Transverse colon (tissue), 3 donors: ENCODE data around the gene CDH12.

Experiments used
- CTCF ChIP-seq, 5 experiments: fragments of 200-600 bp in 3 of 5; fragments of 450-650 bp in 2 of 5; sonication (generic) in 3 of 5; IDR thresholded peaks; 1 replicate in 2 of 5; 2 replicates in 3 of 5; pipeline ENCODE4 v1.5.1; 2016 to 2017; ENCODE audit warnings: antibody characterized with exemption in 5 of 5, inconsistent platforms in 3 of 5, mild to moderate bottlenecking in 2 of 5, moderate library complexity in 1 of 5
- EP300 ChIP-seq: sonication (generic); formaldehyde crosslinking; IDR thresholded peaks from one replicate; pipeline ENCODE4 v1.6.1; 2017; ENCODE audit warnings: antibody characterized with exemption, low read depth
- POLR2A ChIP-seq: fragments of 450-650 bp; IDR thresholded peaks from one replicate; pipeline ENCODE4 v1.6.1; 2016; ENCODE audit warnings: antibody characterized with exemption, mild to moderate bottlenecking, moderate library complexity

GRCh38 chr5:22593592-22593991, 259.6 kb downstream of the CDH12 start:
- no peak for TF ChIP-seq POLR2A
- TF ChIP-seq CTCF (IDR thresholded peaks at IDR 0.05) = no peak
- TF ChIP-seq EP300 = no peak
